ENCODE results near the gene ZNF341.

The ZNF341 gene

DNA sequence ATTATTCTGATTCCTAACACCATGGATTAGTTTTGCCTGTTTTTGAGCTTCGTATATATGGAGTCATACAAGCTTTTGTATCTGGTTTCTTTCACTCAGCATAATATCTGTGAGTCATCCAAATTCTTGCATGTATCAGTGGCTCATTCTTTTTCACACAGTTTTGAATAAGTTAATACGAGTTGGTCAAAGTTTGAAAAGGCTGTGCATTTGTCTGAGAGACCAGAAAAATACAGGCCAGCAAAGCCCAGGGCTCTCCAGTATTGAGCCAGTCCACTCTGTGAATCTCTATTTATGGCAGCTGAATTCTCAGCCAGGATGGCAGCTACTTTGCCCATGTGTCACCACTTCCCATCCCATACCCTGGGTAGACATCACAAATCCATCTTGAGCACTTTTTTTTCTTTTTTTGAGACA, 72.1 kb downstream of the ZNF341 start:
- no peak for DNase-seq

- no peak for DNase-seq
These were observed 76.6 kb downstream of the ZNF341 start for GRCh38 chr20:33808388-33808787.

DNA sequence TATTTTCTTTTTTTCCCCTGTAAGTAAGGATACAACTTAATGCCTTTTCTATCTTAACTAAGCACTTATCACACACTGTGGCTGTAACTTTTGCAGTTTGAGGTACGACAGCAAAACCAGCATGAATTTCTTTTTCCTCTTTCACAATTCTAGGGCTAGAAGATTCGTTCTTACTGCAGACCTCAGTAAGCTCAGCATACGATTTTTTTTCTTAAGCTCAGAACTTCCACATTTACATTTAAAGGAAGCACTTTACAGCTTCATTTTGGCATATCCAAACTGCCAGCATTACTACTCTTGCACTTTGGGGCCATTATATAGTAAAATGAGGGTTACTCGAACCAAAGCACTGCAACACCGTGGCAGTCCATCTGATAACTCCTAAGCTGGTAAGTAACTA, 78.5 kb downstream of the ZNF341 start:
- DNase-seq = no peak

- DNase-seq = peak; percentile 96
These were observed 79.3 kb downstream of the ZNF341 start, which contains the start of gene CHMP4B for GRCh38 chr20:33810885-33811775. TSS of gene CHMP4B (plus strand) at chr20:33811348. CDS start at chr20:33811469, 121 bp downstream.

GRCh38 chr20:33811776-33812151, 80.0 kb downstream of the ZNF341 start:
- no peak for DNase-seq

DNA sequence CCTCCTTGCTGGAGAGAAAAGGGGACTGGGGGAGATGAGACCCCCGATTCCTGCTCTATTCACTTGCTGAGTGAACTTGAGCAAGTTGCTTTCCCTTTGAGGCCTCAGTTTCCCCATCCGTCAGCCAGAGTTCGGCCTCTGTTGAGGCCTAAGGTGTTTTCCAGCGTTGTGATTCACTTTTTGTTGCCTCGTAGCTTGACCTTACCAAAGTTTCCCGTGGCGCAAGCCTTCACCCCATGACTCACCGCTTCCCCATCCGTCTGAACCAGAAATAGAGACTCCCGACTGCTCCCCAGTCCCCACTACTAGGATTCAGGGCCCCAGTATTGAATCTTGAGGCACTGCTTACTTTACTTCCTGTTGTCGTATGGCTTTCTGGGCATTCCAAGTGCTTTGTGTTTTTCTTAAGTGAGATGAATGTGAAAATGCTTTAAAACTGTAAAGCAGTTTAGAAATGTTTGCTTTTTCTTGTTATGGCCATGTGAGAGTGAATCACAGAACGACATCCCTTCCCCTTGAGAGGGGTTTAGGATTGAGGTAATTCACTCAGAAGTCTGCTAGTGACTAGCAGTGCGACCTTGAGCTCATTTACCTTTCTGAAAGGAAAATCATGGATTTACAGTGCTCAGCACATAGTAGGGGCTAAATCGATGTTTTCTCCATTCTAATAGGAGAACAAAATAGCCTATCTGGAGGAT, 80.5 kb downstream of the ZNF341 start:
- no peak for DNase-seq

DNA sequence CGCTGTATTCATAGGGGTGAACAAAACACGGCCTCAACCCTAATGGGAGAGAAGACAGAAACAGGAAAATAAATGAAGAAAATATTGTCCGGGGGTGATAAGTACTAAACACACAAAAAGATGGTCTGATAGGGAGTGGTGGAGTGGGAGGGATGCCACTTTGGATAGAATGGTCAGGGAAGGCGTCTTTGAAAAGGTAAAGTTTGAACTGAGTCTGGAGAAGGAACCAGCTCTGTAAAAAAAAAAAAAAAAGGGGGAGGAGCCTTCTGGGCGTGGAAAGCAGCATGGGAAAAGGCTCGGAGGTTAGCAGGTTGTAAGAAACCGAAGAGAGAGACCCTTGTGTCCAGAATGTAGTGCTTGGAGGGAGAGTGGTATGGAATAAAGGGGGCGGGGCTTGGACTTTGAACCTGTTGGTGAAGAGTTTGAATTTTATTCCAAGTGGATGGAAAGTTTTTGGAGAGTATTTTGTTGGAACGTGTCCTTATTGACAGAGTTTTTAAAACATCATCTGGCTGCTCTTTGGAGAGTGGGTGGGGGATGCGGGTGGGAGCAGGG, 81.2 kb downstream of the ZNF341 start:
- DNase-seq = no peak

GRCh38 chr20:33814238-33814712, 82.5 kb downstream of the ZNF341 start:
- DNase-seq = no peak

DNA sequence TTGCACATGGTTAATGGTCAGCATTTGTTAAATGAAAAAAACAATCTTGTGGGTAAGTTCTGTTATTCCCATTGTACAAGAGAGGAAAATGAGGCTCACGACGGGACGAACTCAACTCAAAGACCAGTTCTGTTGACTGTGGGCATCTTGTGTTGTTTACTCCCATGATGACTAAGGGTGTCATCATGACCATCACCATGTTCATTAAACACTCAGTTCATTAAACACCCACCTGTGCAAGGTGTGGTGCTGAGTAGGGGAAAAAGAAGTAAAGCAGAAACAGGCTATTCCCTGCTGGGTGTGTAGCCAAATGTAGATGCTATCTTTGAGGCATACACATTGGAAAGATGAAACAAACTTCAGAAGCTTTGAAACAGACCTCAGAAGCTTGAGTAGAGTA, 83.9 kb downstream of the ZNF341 start:
- no peak for DNase-seq

GRCh38 chr20:33816191-33816590, 84.4 kb downstream of the ZNF341 start:
- DNase-seq = no peak

GRCh38 chr20:33817411-33817810, 85.6 kb downstream of the ZNF341 start:
- no peak for DNase-seq

GRCh38 chr20:33819456-33819855, 87.7 kb downstream of the ZNF341 start:
- no peak for DNase-seq

- DNase-seq = no peak
These were observed 88.6 kb downstream of the ZNF341 start for GRCh38 chr20:33820362-33820761.

GRCh38 chr20:33821270-33821836, 89.6 kb downstream of the ZNF341 start:
- no peak for DNase-seq

- no peak for DNase-seq
These were observed 90.6 kb downstream of the ZNF341 start for GRCh38 chr20:33822423-33822822.

GRCh38 chr20:33822991-33823390, 91.2 kb downstream of the ZNF341 start:
- no peak for DNase-seq

DNA sequence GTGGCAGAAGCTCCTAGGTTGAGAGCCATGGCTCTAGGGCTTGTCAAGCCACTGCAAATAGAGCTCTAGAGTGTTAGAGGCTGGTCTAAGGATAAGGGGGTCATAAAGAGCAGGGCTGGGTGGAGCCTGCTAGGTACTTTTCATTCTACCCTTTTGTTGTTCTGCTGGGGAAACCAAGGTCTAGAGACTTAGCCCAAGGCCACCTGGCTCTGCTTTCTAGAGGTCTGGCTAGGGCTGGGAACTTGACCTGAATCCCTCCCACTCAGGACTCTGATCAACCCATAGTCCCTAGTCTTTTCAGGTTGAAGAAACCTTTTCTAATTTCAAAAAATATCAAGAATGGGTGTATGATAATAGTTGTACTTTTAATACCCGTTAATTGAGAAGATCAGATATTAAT, 93.1 kb downstream of the ZNF341 start:
- DNase-seq = no peak

DNA sequence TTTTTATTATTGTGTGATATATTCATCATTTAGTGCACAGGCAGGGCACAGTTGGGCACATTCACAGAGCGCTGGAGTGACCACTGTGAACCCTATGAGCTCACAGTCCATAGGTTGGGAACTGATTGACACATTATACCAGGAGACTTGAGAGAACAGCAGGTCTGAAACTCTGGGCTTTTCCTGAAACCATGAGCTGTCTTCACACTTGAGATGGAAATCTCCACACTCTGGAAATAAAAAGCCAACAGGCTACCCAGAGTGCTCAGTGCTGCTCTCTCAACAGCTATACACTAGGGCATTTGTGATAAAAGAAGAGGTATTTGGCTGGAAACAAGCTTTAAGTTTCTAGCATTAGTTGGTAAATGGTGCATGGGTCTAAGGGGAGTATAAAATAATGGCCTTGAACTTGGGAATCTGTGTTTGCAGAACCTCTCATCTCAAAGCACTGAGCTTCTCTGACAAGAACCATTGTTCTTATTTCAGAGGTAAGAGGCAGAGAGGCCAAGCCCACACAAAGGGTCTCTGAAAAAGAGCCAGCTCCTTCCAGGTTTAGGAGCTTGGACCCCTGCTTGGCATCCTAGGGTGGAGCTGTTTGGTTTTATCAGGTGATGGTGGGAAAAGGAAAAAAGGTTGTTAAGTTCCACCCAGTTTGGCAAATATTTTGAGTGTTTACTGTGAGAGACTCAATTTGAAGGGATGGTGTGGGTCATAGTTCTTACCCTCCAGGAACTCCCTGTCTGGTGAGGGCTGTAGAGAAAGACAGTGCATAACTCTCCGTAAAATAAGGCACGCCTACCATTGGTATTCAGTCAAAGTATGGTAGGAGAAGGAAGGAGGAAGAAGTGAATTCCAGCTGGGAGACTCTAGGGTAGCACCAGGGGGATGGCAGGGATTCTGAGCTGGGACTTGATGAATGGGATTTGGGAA, 93.8 kb downstream of the ZNF341 start:
- no peak for DNase-seq

- DNase-seq = no peak
These were observed 94.6 kb downstream of the ZNF341 start for GRCh38 chr20:33826270-33826897.

DNA sequence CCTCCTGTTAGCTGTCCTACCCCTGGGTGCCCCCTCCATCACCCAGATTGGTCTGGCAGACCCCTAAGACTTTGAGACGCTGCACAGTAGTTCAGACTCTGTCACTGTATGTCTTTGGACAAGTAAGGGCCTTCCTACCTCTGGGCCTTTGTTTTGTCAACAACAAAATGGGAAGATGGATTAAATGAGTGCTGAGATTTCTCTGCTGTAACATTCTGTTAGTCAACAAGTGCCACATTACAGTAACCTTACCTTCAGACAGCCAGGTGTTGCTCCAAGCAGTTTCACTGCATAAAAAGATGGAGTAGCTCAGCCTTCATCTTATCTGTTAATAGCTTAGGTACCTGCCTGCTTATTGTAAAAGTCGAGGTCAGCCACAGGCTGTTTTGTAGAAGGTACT, 95.3 kb downstream of the ZNF341 start:
- no peak for DNase-seq

GRCh38 chr20:33827634-33828325, 96.0 kb downstream of the ZNF341 start:
- no peak for DNase-seq
